KMS-11 (cell line): Measurements from ENCODE around the gene PDE4D.
"Not testable (repeated sequence)": the region's sequence is repeated elsewhere in the genome, so short reads cannot be mapped to it uniquely, and the experiment has no call there.

Source experiments
- H2AFZ ChIP-seq: fragments of 200-600 bp; sonication (generic); 2 replicates; pipeline ENCODE4 v1.6.1; 2016; ENCODE audit warnings: antibody characterized with exemption, mixed run types, low read depth
- H3K27ac ChIP-seq: fragments of 200-600 bp; sonication (generic); 2 replicates; pipeline ENCODE4 v1.6.1; 2016; ENCODE audit warnings: mild to moderate bottlenecking, mixed run types
- H3K27me3 ChIP-seq: fragments of 200-600 bp; sonication (generic); 2 replicates; pipeline ENCODE4 v1.6.1; 2017; ENCODE audit warnings: mild to moderate bottlenecking, low read depth, mixed run types, moderate library complexity; ENCODE audit not compliant: insufficient read depth
- H3K36me3 ChIP-seq: fragments of 200-600 bp; sonication (generic); 2 replicates; pipeline ENCODE4 v1.6.1; 2017; ENCODE audit warnings: mild to moderate bottlenecking, mixed run types; ENCODE audit not compliant: insufficient read depth
- H3K4me1 ChIP-seq: fragments of 200-600 bp; sonication (generic); 2 replicates; pipeline ENCODE4 v1.6.1; 2016; ENCODE audit warnings: mild to moderate bottlenecking, low read depth, mixed run types; ENCODE audit not compliant: poor library complexity, severe bottlenecking
- H3K4me2 ChIP-seq: fragments of 200-600 bp; sonication (generic); 2 replicates; pipeline ENCODE4 v1.7.0; 2016; ENCODE audit warnings: mild to moderate bottlenecking, mixed run types
- H3K4me3 ChIP-seq: fragments of 200-600 bp; sonication (generic); IDR thresholded peaks from 2 replicates; pipeline ENCODE4 v1.6.1; 2017; ENCODE audit warnings: low read depth, low read length, mixed read lengths; ENCODE audit not compliant: insufficient read depth
- H3K79me2 ChIP-seq: fragments of 200-600 bp; sonication (generic); 2 replicates; pipeline ENCODE4 v1.6.1; 2016; ENCODE audit warnings: low read depth, mixed run types; ENCODE audit not compliant: insufficient read depth
- H3K9ac ChIP-seq: fragments of 200-600 bp; sonication (generic); 2 replicates; pipeline ENCODE4 v1.6.1; 2016; ENCODE audit warnings: mild to moderate bottlenecking, mixed run types
- H4K20me1 ChIP-seq: fragments of 200-600 bp; sonication (generic); 2 replicates; pipeline ENCODE4 v1.6.1; 2016; ENCODE audit warnings: mild to moderate bottlenecking, mixed run types; ENCODE audit not compliant: insufficient read depth
- TF ChIP-seq, protein P1 (sequence below): fragments of 200-600 bp; sonication (generic); conservative IDR thresholded peaks from 2 replicates; pipeline ENCODE4 v1.6.1; 2017; ENCODE audit warnings: low read depth, mild to moderate bottlenecking, antibody characterized with exemption, low read length, moderate library complexity, mixed read lengths

Gene PDE4D

DNA sequence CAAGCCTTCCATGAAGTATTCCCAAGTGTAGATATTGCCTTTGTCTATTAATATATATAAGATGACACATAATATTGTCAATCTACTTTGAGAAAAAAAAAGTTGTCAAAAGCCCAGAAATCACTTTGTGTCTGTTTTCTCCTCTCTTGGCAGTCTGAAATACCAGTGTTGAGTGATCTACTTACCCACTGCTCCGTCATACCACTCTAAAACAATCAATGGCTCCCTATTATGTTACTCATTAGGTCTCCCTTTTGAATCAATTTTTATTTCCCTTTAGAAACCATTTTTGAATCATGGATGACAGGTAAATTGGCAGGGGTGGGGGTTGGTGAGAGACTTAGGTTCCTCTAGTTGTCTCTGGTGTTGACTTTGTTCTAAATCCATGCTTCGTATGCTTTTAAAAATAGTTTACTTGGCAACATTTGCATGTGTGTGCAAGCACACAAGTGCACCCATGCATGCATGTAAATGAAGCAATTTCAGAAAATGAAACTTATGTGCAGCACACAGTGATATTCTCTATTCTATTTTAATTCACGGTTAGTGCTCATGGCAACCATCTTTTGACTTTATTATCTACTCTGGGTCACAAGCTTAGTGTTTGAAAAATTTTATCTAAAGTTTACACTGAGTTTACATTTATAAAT is 931.8 kb downstream of the PDE4D start:
- H2AFZ ChIP-seq, result no peak overlapping the region
- H3K4me3 ChIP-seq, result no peak overlapping the region
- H3K36me3 ChIP-seq, result no peaks in the 10 kb centered on the region
- no peaks in the 10 kb centered on the region for H3K4me1 ChIP-seq
- TF ChIP-seq, protein P1, sequence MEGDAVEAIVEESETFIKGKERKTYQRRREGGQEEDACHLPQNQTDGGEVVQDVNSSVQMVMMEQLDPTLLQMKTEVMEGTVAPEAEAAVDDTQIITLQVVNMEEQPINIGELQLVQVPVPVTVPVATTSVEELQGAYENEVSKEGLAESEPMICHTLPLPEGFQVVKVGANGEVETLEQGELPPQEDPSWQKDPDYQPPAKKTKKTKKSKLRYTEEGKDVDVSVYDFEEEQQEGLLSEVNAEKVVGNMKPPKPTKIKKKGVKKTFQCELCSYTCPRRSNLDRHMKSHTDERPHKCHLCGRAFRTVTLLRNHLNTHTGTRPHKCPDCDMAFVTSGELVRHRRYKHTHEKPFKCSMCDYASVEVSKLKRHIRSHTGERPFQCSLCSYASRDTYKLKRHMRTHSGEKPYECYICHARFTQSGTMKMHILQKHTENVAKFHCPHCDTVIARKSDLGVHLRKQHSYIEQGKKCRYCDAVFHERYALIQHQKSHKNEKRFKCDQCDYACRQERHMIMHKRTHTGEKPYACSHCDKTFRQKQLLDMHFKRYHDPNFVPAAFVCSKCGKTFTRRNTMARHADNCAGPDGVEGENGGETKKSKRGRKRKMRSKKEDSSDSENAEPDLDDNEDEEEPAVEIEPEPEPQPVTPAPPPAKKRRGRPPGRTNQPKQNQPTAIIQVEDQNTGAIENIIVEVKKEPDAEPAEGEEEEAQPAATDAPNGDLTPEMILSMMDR, result no peak
- no peak overlapping the region for H3K4me2 ChIP-seq
- H3K27me3 ChIP-seq, result no peaks in the 10 kb centered on the region
- no peaks in the 10 kb centered on the region for H3K79me2 ChIP-seq
- H4K20me1 ChIP-seq, result no peaks in the 10 kb centered on the region
- no peak overlapping the region for H3K9ac ChIP-seq
- no peak overlapping the region for H3K27ac ChIP-seq

DNA sequence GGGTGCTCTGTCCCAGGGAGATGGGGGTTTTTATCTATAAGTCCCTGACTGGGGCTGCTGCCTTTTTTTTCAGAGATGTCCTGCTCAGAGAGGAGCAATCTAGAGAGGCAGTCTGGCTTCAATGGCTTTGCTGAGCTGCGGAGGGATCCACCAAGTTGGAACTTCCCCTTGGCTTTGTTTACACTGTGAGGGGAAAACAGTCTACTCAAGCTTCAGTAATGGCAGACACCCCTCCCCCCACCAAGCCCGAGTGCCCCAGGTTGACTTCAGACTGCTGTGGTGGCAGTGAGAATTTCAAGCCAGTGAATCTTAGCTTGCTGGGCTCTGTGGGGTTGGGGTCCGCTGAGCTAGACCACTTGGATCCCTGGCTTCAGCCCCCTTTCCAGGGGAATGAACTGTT is 934.8 kb downstream of the PDE4D start:
- H3K4me1 ChIP-seq, result no peaks in the 10 kb centered on the region
- H3K4me2 ChIP-seq, result no peak overlapping the region
- TF ChIP-seq, protein P1, result no peak
- no peak overlapping the region for H3K27ac ChIP-seq
- no peak overlapping the region for H2AFZ ChIP-seq
- H3K36me3 ChIP-seq, result no peaks in the 10 kb centered on the region
- H4K20me1 ChIP-seq, result no peaks in the 10 kb centered on the region
- H3K4me3 ChIP-seq, result no peak overlapping the region
- no peaks in the 10 kb centered on the region for H3K27me3 ChIP-seq
- H3K79me2 ChIP-seq, result no peaks in the 10 kb centered on the region
- no peak overlapping the region for H3K9ac ChIP-seq

DNA sequence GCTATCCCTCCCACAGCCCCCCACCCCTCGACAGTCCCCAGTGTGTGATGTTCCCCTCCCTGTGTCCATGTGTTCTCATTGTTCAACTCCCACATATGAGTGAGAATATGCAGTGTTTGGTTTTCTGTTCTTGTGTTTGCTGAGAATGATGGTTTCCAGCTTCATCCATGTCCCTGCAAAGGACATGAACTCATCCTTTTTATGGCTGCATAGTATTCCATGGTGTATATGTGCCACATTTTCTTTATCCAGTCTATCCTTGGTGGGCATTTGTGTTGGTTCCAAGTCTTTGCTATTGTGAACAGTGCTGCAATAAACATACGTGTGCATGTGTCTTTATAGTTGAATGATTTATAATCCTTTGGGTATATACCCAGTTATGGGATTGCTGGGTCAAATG is 940.3 kb downstream of the PDE4D start:
- not testable (repeated sequence) for H2AFZ ChIP-seq, H3K4me3 ChIP-seq, H3K36me3 ChIP-seq, H3K27me3 ChIP-seq, H3K79me2 ChIP-seq, H3K4me2 ChIP-seq, H4K20me1 ChIP-seq, H3K9ac ChIP-seq, H3K27ac ChIP-seq, H3K4me1 ChIP-seq

DNA sequence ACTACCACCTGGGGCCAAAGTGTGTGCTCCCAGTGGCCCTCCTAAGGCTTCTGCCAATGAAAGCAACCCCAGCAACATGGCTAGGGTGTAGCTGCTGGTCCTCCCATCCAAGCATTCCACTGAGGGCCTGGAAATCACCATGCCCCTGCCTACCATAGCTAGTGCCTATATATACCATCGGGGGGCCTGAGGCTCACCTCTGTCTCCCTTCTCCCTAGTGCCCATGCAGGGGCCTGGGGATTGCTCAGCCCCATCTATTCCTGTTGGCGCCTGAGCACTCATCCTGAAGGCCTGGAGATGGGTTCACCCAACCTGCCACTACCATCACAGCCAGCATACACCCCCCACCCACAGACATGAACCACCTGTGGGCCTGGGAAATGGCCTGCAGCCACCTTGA is 943.3 kb downstream of the PDE4D start:
- H4K20me1 ChIP-seq, result no peaks in the 10 kb centered on the region
- no peak overlapping the region for H2AFZ ChIP-seq
- H3K27ac ChIP-seq, result no peak overlapping the region
- TF ChIP-seq, protein P1, result no peak
- H3K36me3 ChIP-seq, result no peaks in the 10 kb centered on the region
- H3K9ac ChIP-seq, result no peak overlapping the region
- no peaks in the 10 kb centered on the region for H3K27me3 ChIP-seq
- no peak overlapping the region for H3K4me2 ChIP-seq
- H3K4me1 ChIP-seq, result no peaks in the 10 kb centered on the region
- no peak overlapping the region for H3K4me3 ChIP-seq
- no peaks in the 10 kb centered on the region for H3K79me2 ChIP-seq

DNA sequence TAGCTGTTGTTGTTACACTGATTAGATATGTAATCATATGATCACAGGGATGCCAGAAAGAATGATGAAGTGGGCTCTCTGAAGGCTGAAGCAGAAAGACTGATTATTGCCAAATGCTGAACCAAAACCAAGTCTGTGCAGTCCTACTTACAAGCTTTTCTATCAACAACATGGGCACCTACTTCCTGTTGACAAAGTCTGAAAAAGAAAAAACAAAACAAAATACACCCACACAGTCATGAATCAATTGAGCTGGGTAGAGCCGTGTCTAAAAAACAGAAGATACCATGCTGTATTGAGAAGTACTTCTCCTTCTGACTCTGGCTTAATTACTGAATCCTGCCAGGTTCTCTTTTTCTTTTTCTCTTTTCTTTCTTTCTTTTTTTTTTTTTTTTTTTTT is 947.3 kb downstream of the PDE4D start:
- Histone ChIP-seq H3K36me3 (no peaks in the 10 kb centered on the region), H3K27ac (no peak overlapping the region), H3K4me1 (no peaks in the 10 kb centered on the region), H3K9ac (no peak overlapping the region), H4K20me1 (no peaks in the 10 kb centered on the region), H3K79me2 (no peaks in the 10 kb centered on the region), H3K4me3 (no peak overlapping the region), H3K27me3 (no peaks in the 10 kb centered on the region), H3K4me2 (no peak overlapping the region), H2AFZ (no peak overlapping the region)
- TF ChIP-seq, protein P1, result no peak
